GM12878 (cell line): ENCODE results near the gene NCAPD3. TPM values are rescaled to one million over a fixed set of nuclear protein-coding genes. Genes with fewer than 3 reads are reported as not detected.

Experiments
- ATAC-seq: fragments of 200-7000 bp; cut with Tn5 transposase; 3 replicates; pipeline ENCODE4 v1.9.1; 2020; ENCODE audit warnings: mild to moderate bottlenecking, moderate library complexity
- BruUV-seq: library from RNA; stranded (reverse); fragments of 400-500 nt; replicated peaks from 2 replicates; lab custom pipeline; 2021; lab: Mats Ljungman, UMichigan
- CTCF ChIA-PET: fragments of 300-600 bp; sonication (Branson Sonifier 250); formaldehyde crosslinking; extraction: SDS; loops from one replicate; lab custom pipeline; 2021; ENCODE audit warnings: inconsistent platforms; lab: Yijun Ruan, JAX
- POLR2A ChIA-PET: fragments of 350-600 bp; formaldehyde crosslinking; extraction: SDS; loops from one replicate; lab custom pipeline; 2021; ENCODE audit warnings: inconsistent platforms; lab: Charles Lee
- RAD21 ChIA-PET: fragments of 300-600 bp; sonication (Branson Sonifier 250); formaldehyde crosslinking; loops from one replicate; lab custom pipeline; 2023; ENCODE audit warnings: antibody characterized with exemption; ENCODE audit not compliant: unreplicated experiment; lab: Charles Lee
- SMC1A ChIA-PET: fragments of 300-600 bp; sonication (Branson Sonifier 250); formaldehyde crosslinking; loops from one replicate; lab custom pipeline; 2023; ENCODE audit not compliant: unreplicated experiment, uncharacterized antibody; lab: Charles Lee
- DNase-seq: peaks from one replicate; pipeline ENCODE4 v3.0.0-alpha.2; 2011; ENCODE audit warnings: low read depth, low spot score
- FAIRE-seq: peaks from 3 replicates; lab custom pipeline; 2011; peaks lifted over from hg19 to GRCh38; lab: Jason Lieb, UNC
- H2AFZ ChIP-seq: 2 replicates; pipeline ENCODE4 v1.6.0; 2011; ENCODE audit warnings: low read depth, low read length, control low read depth; ENCODE audit not compliant: control insufficient read depth
- H3K27ac ChIP-seq: 2 replicates; pipeline ENCODE4 v1.5.1; 2011; ENCODE audit warnings: control low read depth; ENCODE audit not compliant: control insufficient read depth, insufficient read depth
- H3K27me3 ChIP-seq, 2 experiments: replicated peaks in 1 of 2; 2 replicates each; pipeline versions ENCODE4 v1.6.0 to v1.6.1; 2011; ENCODE audit warnings: low read length in 1 of 2; ENCODE audit not compliant: control insufficient read depth in 2 of 2, insufficient read depth in 2 of 2
- H3K36me3 ChIP-seq, 2 experiments: 2 replicates each; pipeline ENCODE4 v1.5.1; 2011; ENCODE audit warnings: low read length in 1 of 2; ENCODE audit not compliant: control insufficient read depth in 2 of 2, insufficient read depth in 2 of 2
- H3K4me1 ChIP-seq: 2 replicates; pipeline ENCODE4 v1.6.1; 2011; ENCODE audit warnings: mild to moderate bottlenecking, low read length, moderate library complexity, mixed read lengths; ENCODE audit not compliant: control insufficient read depth, insufficient read depth
- H3K4me2 ChIP-seq: 2 replicates; pipeline ENCODE4 v1.6.0; 2011; ENCODE audit warnings: control low read depth; ENCODE audit not compliant: control insufficient read depth, insufficient read depth
- H3K4me3 ChIP-seq: fragments of 200-600 bp; sonication (generic); 2 replicates; pipeline ENCODE4 v1.5.1; 2016
- H3K79me2 ChIP-seq: 2 replicates; pipeline ENCODE4 v1.6.0; 2011; ENCODE audit warnings: low read length; ENCODE audit not compliant: control insufficient read depth, insufficient read depth
- H3K9ac ChIP-seq: 2 replicates; pipeline ENCODE4 v1.8.0; 2011; ENCODE audit warnings: low read length, control low read depth, mixed read lengths; ENCODE audit not compliant: control insufficient read depth, insufficient read depth
- H3K9me3 ChIP-seq: replicated peaks from 3 replicates; pipeline ENCODE4 v1.5.1; 2011; ENCODE audit warnings: mild to moderate bottlenecking, low read length; ENCODE audit not compliant: control insufficient read depth, insufficient read depth
- H4K20me1 ChIP-seq: 2 replicates; pipeline ENCODE4 v1.6.0; 2011; ENCODE audit not compliant: control insufficient read depth, insufficient read depth
- BMI1 ChIP-seq: fragments of 450-650 bp; IDR thresholded peaks from 2 replicates; pipeline ENCODE4 v1.6.1; 2016; ENCODE audit warnings: mild to moderate bottlenecking, moderate library complexity, borderline replicate concordance
- FOS ChIP-seq: IDR thresholded peaks from 3 replicates; pipeline ENCODE4 v1.6.1; 2011; ENCODE audit warnings: borderline replicate concordance; ENCODE audit not compliant: insufficient read length; ENCODE audit errors: extremely low read depth
- KDM1A ChIP-seq: fragments of 200-600 bp; sonication (generic); IDR thresholded peaks from 2 replicates; pipeline ENCODE4 v1.6.1; 2016; ENCODE audit warnings: borderline replicate concordance
- MYC ChIP-seq: IDR thresholded peaks from 2 replicates; pipeline ENCODE4 v1.6.1; 2011; ENCODE audit warnings: mild to moderate bottlenecking, low read length, moderate library complexity, inconsistent platforms; ENCODE audit not compliant: insufficient read depth, insufficient replicate concordance, insufficient read length, severe bottlenecking
- RB1 ChIP-seq: fragments of 450-650 bp; formaldehyde crosslinking; IDR thresholded peaks from 2 replicates; pipeline ENCODE4 v1.6.1; 2017; ENCODE audit warnings: mild to moderate bottlenecking, borderline replicate concordance
- SRF ChIP-seq, 2 experiments: IDR thresholded peaks; 2 replicates each; pipeline ENCODE4 v1.6.1; 2011; ENCODE audit warnings: low read depth in 2 of 2, low read length in 2 of 2, mild to moderate bottlenecking in 1 of 2, moderate library complexity in 1 of 2
- YBX1 ChIP-seq: fragments of 450-650 bp; IDR thresholded peaks from 2 replicates; pipeline ENCODE4 v1.6.1; 2016; ENCODE audit warnings: antibody characterized with exemption
- ZNF217 ChIP-seq: fragments of 450-650 bp; IDR thresholded peaks from 2 replicates; pipeline ENCODE4 v1.6.1; 2017; ENCODE audit warnings: antibody characterized with exemption, mild to moderate bottlenecking
- ZNF24 ChIP-seq: fragments of 450-650 bp; IDR thresholded peaks from 2 replicates; pipeline ENCODE4 v1.6.1; 2017; ENCODE audit warnings: antibody characterized with exemption, mild to moderate bottlenecking
- ZSCAN29 ChIP-seq: fragments of 450-650 bp; IDR thresholded peaks from 2 replicates; pipeline ENCODE4 v1.6.1; 2017; ENCODE audit warnings: mild to moderate bottlenecking, moderate library complexity
- WGBS: methylation state at CpG from one replicate; pipeline ENCODE4 v1.1.6; 2016; ENCODE audit warnings: low lambda C conversion rate; ENCODE audit not compliant: insufficient replicate concordance, insufficient coverage; ENCODE audit errors: missing lambda C conversion rate; 5-methylcytosine and 5-hydroxymethylcytosine counted together
- in situ Hi-C: fragments of 300-500 bp; cut with MboI; formaldehyde crosslinking; loops from 9 replicates; pipeline ENCODE4 v1.14.3; 2018; ENCODE audit warnings: mixed read lengths
- intact Hi-C: fragments of 100-400 bp; cut with micrococcal nuclease; formaldehyde crosslinking; loops from one replicate; pipeline ENCODE4 v1.14.2; 2022; ENCODE audit not compliant: unreplicated experiment
- polyA plus RNA-seq, 11 experiments: library from polyadenylated mRNA; depleted of rRNA in 4 of 11; unstranded in 6 of 11; stranded (reverse) in 5 of 11; fragments of >200 nt; fragmentation: Nextera tagmentation in 4 of 11; fragmentation: Illumina TruSeq in 1 of 11; extraction: Ambion mirVana in 4 of 11; extraction: Trizol in 1 of 11; gene quantifications; 1 replicate in 1 of 11; 2 replicates in 10 of 11; pipeline versions ENCODE4 v1.2.1 to v1.2.3, GENCODE V29; 2011 to 2016; ENCODE audit warnings: inconsistent platforms in 2 of 11, missing spikeins in 2 of 11, low read depth in 1 of 11
- total RNA-seq, 4 experiments: library from RNA; depleted of rRNA in 3 of 4; stranded (reverse); fragments of >200 nt in 3 of 4; fragmentation: Illumina TruSeq in 1 of 4; extraction: Trizol in 1 of 4; gene quantifications; 2 replicates each; pipeline versions ENCODE4 v1.2.1 to v1.2.3, GENCODE V29; 2013 to 2021

The NCAPD3 gene
- total and polyA plus RNA-seq, 10 of the 15 experiments (the other 5 are each of a cell fraction or from before 2014, with no cell fraction given) = 14.9 to 58.2 (median 48.2) TPM

DNA sequence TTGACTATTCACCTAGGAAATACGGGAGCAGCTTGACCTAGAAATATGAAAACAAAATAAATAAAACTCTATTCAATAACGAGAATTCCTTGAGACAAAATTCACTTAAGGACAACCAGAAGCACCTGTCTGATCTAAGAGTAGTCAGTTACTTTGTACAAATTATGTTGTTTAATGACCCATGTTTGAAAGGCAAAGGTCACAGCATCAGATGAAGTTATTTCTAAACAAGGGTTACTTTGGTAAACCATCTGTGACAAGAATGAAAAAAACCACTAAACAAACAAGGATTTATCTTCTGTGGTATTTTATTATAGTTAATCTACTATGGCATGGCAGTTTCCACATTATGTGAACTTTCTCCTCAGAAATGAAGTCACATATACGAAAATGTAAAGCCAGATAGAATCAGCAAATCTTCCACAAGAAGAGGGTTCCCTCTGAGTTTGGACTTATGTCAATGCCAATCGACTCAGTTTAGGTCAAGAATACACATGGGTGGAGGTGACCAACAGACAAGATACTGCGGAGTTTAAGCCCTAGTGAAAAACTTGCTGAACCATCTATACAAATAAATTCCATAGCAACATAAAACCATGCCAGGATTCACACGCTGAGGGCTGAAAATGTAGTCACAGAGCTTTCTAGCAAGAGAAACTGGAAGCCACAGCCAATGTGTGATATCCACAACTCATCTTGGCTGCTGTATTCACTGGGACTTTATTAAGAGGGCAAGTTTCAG is 53.4 kb downstream of the NCAPD3 start:
- H3K4me1 ChIP-seq = no peaks in the 10 kb centered on the region
- H3K79me2 ChIP-seq = no peaks in the 10 kb centered on the region
- ChIA-PET SMC1A (interaction anchor here (1.3 kb wide), 1 partner anchor 9 kb away, joined by 3 read pairs; no protein-coding TSS in a partner anchor), RAD21 (no interaction called here), CTCF (no interaction called here), POLR2A (no interaction called here)
- FAIRE-seq (no peak), DNase-seq (no peak), ATAC-seq (no peak)
- peaks cover 18 to 20% of the 10 kb centered on the region in 2 experiments; a peak in 3 of 4 replicates for H3K36me3 ChIP-seq
- no peaks in the 10 kb centered on the region for H3K27me3 ChIP-seq
- H3K9me3 ChIP-seq = no peaks in the 10 kb centered on the region
- H4K20me1 ChIP-seq = no peaks in the 10 kb centered on the region
- BruUV-seq = no TSS peak
- intact Hi-C loops = no loop called here
- H3K27ac ChIP-seq = no peak overlapping the region
- H3K9ac ChIP-seq = no peak overlapping the region
- in situ Hi-C loops = no loop called here
- no peak overlapping the region for H2AFZ ChIP-seq
- H3K4me2 ChIP-seq = no peak overlapping the region
- H3K4me3 ChIP-seq = no peak overlapping the region
- 99% methylated on average over 6 of the region's 6 CpGs for WGBS
- TF ChIP-seq KDM1A = no peak
- no peak for TF ChIP-seq BMI1
- TF ChIP-seq RB1 = no peak
- TF ChIP-seq SRF (IDR thresholded peaks at IDR 0.05; ENCODE audit: low read depth in 2 of 2, low read length in 2 of 2) = no peak
- no peak for TF ChIP-seq FOS
- TF ChIP-seq MYC = no peak
- no peak for TF ChIP-seq ZNF24
- no peak for TF ChIP-seq ZNF217
- TF ChIP-seq ZSCAN29 = no peak
- TF ChIP-seq YBX1 = no peak
